ENCODE measurements around the gene SMTNL2.

GRCh38 chr17:4631431-4631830, 47.1 kb downstream of the SMTNL2 start:
- TF ChIP-seq POLR2AphosphoS5 (IDR thresholded peaks at IDR 0.05) (no peak), CTCF (IDR thresholded peaks at IDR 0.05) (no peak), POLR2A (IDR thresholded peaks at IDR 0.05) (no peak)
